ENCODE results near the gene GTF2E1.

- TF ChIP-seq CTCF (IDR thresholded peaks at IDR 0.05) (no peak), POLR2A (IDR thresholded peaks at IDR 0.05) (no peak), POLR2AphosphoS5 (IDR thresholded peaks at IDR 0.05) (no peak)
Measured at GRCh38 chr3:120769436-120769835, 26.9 kb downstream of the GTF2E1 start.

Data from prostate gland (tissue), 2 donors.